Measurements from ENCODE around the gene C4orf54.

C4orf54 gene

DNA sequence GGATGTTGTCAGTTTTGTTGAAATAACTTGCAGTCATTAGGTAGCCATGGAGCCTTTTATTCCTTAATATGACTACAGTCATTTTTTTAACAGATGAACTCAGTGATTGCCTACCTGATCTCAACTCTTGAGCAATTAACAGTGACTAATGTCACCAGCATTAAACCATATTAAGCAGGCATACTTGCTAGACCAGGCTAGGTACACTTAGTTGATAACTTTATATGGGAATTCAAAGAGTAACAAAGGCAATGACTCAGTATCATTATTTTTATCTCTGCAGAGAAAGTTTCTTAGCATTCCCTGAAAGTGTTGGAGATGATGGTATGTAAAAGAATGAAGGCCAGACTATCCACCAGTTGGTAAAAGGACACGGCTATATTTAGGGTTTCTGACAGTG is at the start of gene C4orf54:
C4orf54 (minus strand) TSS at position 31 of the 400 bp plus-strand sequence. CDS start 3,180 bp downstream, outside the sequence.
- no peak for DNase-seq

DNA sequence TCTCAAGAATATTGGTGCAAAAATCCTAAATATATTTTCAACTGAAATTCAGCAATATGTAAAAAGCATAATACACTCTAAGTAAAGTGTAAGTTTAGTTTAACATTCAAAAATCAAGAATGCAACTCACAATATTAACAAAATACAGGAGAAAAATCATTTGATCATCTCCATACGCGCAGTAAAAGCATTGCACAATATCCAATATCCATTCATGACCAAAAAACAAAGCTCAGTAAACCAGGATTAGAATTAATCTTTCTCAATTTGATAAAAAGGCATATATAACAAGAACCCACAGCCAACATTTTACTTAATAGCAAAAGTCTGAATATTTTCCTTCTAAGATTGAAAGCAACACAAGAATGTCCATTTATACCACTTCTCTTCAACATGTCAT is 48.3 kb upstream of the C4orf54 start:
- no peak for DNase-seq

DNA sequence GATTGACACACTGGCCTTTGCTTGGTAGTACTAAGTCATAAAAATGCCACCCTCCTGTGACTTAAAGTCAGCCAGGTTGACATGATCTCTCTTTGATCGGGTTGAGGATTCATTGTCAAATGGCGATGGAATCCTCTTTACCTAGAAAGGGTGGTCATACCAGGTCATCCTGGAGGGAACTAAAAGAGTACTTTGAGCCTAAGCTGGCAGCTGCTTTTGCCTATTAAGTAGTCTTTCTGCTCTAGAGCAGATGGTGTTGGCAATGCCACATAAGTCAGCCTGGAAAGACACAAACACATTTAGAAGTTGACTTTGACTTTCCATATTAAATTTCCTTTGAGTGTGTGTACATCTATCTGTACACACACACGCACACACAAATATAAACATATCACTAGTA is 39.2 kb upstream of the C4orf54 start:
- DNase-seq = no peak

DNA sequence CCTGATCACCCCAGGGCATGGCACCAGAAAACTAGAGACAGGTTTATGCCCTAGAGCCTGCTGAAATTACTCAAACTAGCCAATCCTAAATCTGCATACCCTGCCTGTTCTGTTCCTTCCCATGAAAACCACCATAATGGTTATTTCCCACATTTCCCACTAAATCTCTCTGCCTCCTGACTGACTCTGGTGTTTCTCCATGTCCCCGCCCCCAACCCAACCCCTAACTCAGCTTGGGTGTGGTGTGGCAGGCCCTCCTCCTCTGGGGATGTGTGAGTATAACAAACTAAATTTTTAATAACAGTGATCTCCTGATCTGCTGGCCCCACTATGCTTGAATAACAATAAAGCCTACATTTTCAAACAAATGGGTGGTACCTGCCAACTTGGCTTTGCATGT is 35.5 kb upstream of the C4orf54 start:
- DNase-seq = no peak

DNA sequence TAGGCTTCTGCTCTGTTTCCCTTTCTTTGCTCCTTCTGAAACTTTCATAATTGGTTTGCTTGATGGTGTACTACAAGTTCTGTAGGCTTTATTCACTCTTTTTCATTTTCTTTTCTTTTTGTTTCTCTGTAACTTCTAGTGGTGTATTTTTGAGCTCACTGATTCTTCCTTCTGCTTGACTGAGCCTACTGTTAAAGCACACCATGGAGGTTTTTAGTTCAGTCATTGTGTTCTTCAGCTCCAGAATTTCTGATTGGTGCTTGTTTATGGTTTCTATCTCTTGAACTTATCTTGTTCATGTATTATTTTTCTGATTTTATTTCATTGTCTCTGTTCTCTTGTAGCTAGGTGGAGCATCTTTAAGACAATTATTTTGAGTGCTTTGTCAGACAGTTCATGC is 33.4 kb upstream of the C4orf54 start:
- DNase-seq = no peak

DNA sequence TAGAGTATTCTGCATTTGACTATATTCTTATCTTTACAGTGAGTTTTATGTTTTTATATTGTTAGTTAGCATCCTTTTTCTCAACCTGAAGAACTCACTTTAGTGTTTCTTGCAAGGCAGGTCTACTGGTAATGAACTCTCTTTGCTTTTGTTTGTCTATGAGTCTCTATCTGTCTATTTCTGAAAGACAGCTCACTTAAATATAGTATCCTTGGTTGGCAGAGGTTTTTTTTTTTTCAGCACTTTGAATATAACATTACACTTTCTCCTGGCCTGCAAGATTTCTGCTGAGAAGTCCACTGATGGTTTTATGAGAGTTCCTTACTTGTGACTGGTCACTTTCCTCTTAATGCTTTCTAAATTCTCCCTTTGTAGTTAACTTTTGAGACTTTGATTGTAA is 32.8 kb upstream of the C4orf54 start:
- DNase-seq = no peak

DNA sequence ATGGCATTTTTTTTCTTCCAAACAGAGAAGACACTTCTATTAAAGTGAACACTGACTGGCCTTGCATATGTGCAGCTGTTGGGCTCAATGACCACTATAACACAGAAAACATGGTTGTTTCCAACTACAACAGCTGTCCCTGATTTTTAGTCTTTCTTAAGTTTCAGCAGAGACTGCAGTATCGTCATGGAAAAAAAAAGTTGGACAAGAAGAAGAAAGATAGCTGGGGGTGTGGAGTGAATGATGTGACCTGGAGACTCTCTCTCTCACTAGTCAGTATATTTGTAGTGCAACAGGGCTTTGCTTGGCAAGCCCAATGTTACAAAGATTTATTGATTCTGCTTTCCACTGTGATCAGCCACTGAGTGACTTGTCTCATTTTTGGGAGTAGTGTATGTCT is 29.5 kb upstream of the C4orf54 start:
- DNase-seq = no peak

DNA sequence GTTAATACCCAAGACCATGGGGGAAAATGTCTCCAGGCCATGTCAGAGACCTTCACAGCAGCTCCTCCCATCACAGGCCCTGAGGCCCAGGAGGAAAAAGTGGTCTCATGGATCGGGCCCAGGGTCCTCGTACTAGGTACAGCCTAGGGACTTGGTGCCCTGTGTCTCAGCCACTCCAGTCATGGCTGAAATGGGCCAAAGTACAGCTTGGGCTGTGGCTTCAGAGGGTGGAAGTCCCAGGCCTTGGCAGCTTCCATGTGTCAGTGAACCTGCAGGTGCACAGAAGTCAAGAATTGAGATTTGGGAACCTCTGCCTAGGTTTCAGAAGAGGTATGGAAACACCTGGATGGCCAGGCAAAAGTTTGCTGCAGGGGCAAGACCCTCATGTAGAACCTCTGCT is 27.6 kb upstream of the C4orf54 start:
- DNase-seq = no peak

DNA sequence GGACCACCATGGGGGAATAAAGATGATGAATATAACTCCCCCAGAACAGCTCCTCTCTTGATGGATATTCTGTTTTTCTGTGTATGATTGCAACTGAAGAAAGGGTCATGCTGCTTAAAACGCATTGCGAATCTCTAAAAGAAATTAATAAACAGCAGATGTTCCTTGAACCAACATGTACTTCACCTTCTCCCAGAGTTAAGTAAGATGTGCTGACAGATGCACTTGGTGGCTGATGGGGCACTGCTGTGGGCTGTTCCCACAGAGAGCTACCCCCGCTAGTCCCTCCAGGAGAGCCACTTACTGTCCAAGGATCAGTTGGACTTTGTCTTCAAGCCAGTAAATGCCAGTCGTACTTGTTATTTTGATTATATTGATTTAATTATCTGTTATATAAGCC is 26.3 kb upstream of the C4orf54 start:
- no peak for DNase-seq

DNA sequence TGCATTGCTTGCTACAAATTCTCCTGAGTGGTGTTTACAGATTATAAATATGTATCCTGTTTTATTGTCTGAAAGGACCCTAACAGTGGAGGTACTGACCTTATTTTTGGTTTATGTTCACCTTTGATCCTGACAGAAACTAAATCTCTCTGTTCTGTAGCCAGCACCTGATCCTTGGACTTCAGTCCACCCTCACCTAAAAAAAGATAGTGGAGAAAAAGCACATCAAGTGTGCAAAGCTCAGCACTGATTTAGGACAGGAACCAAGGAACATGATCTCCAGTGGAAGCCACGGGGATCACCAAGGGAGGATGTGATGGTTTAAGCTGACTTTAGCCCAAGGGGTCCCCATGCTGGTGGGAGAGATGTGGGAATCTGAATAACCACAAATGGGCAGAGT is 22.3 kb upstream of the C4orf54 start:
- DNase-seq = no peak

DNA sequence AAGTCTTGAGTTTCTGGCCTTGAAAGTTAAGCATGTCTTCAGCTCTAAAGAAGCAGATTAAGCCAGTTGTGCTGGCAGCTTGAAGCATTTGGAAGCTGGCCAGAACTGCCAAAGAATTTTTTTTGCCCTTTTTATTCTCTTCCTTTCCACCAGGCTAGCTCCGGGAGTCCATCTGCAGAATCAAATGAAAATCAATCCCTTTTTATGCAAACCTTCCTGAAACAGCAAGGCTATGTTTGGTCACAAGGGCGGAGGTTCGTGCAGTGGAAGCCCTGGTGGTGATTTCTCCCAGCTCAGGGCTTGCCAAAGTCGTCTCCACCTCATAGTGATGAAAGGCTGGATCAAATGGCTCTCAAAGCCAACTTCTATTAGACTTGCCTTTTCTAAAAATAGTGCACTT is 21.6 kb upstream of the C4orf54 start:
- DNase-seq = no peak

DNA sequence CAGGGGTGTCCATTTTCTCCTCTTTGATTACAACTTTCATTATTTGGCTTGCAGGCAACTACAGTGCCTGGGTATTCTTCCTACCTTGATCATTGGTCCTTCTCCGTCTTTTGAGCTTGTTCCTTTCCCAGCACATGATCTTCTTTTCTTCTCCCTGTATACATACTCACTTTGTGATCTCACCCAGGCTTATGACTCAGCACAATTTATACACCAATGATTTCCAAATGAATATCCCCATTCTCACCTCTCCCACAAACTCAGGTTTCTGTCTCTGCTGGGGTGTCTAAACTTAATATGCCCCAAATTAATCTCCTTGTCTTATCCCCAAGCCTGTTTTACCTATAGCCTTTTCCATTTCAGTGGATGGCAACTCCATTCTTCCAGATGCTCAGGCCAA is 19.5 kb upstream of the C4orf54 start:
- DNase-seq = no peak

DNA sequence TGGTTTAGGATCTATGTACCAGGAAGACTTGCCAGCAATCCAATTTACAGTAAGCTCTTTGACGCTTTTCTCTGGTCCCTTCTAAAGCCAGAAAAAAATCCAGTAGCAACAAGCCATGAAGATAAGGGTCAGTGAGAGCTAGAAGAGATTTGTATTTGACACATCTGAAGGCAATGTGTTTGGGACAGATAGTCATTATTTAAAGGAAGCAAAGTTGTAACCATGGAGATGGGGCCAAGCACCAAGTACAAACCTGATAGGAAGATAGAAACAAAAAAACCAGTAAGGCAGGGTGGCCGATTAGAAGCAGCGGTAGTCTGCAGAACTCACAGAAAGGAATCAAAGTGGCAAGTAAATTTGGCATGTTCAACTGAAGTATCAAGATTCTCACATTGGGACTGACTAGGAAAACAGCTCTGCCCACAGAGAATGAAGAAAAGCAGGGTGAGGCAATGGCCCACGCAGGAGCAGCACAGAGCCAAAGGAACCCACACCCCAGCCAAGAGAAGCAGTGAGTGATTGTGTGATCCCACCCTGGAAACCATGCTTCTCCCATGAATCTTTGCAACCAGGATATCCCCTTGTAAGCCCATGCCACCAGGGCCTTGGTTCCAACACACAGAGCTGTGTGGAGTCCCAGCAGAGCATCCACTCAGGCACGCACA is 12.9 kb upstream of the C4orf54 start:
- no peak for DNase-seq

DNA sequence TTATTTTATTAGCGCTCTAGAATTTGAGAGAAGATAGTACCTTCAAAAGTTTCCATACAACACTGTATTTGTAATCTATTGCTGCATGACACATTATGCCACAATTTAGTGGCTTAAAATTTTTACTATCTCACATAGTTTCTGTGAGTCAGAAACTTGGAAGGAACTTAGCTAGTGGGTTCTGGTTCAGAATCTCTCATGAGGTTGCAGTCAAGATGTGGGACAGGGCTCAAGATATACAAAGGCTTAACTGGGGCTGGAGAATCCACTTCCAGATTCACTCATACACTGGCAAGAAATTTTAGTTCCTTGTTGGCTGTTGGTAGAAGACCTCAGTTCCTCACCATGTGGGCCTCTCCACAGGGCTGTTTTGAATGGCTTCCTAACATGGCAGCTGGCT is 11.5 kb upstream of the C4orf54 start:
- no peak for DNase-seq

DNA sequence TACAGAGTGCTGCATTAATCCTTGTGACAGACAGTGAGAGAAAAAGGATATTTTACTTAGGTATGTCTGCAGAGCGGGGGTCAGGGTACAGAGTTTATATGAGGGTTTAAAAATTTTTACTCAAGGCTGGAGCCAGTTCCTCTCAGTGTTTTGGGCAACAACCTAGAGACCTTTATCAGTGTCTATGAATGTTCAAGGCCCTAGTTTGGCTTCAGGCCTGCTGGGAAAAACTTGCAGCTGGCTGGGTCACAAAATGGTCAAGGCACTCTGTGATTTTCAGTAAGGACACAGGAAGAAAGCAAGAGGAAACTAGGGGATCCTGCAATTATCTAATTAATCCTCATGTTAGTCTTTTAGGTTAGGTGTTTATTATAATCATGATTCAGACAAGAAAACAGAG is 10.8 kb upstream of the C4orf54 start:
- DNase-seq = no peak

DNA sequence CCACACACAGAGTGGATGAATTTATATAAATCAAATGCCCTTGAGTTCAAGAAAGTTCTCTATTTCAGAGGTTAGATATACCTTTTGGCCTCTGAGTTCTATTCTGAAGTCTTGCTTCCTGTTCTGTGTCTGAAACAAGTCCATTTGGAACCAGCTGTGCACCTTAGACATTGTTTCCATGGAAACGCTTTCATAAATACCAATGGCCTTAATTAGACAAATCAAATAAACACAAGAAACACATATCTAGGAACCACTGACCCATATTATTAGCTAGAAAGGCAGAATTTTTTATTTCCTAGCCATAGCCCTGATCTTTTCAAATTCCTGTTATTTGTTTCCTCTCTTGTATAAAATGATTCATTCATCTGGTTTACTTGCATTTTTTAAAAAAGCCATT is 8.4 kb upstream of the C4orf54 start:
- no peak for DNase-seq

DNA sequence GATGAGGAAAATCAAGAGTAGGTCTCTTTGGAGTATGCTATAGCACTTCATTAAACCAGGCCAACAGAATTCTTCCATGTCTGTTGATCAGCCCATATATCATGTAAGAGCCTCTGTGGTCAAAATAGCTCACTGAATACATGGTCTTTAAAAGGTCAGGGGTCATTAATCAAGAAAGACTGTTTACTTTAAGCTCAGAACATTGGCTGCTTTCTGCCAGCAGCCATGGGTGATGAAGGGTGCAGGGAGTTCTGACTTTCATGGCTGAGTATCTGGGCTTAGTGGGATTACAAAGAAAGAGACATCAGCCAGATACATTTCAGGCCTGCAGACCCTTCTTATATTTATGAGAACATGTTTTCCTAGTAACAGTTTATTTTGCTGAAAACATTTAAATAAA is 7.1 kb upstream of the C4orf54 start:
- DNase-seq = no peak

DNA sequence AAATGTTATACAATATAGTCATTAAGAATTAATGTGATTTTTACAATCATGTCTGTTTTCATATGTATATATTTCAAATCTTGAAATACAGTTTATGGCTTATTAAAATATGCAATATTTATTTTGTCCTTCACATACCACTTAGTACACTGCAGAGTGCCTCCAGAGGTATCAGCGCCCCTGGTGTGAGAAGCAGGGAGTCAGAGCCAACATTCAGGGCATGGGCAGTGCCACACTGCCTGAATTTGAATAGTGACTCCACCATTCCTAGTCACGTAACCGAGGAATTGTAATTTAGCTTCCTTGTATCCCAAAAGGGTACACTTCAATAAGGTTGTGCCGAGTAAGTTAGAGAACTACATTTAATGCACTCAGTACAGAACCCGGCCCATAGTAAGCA is 4.3 kb upstream of the C4orf54 start:
- DNase-seq = no peak

DNA sequence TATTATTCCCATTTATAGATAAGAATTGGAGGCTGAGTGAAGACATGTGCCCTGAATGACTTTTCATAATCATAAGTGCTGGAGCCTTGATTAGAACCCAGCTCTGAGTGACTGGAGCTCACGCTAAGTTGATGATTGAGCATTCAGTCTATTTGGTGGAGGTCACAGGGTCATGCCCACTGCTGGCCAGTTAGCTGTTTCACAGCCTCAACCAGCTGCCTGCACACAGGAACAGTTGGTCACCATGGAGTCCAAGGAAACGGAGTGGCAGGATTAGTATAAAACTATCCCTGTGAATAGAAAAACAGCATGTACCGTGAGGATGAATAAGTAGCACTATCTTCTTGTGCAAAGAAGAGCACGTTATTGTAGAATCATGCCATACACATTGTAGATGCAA is 1.0 kb upstream of the C4orf54 start:
- DNase-seq = no peak

DNA sequence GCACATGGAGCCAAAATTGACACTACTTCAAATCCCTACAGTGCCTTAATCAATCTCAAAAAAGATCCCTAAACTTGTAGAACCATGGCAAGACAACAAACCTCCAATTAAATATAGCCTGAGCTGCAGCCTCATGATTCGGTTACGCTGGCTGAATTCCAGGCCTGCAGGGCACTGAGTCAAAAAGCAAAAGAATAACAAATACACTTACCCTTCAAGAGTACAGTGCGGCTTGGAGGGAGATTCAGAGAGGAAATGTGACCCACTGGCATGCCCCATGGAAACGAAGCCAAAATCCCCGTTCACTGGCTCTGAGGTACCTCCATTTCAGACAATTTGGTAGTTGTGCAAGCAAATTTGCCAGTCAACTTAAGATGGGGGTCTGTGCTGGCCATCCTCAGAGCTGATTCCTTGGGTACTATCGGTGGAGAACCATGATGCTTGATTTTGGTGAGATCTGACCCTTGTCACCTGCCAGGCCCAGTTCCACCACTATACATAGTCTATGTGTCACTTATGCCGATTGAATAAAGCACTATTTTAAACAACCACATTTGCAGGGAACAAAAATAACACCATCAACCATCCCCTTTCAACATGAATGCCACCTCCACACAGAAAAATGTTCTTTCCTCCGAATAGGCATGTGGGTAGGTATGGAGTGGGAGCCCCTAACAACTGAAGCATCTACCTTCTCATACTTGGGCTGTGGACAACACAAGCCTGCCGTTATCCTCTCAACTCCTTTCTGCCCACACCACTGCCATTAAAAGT is 2.1 kb downstream of the C4orf54 start:
- no peak for DNase-seq

DNA sequence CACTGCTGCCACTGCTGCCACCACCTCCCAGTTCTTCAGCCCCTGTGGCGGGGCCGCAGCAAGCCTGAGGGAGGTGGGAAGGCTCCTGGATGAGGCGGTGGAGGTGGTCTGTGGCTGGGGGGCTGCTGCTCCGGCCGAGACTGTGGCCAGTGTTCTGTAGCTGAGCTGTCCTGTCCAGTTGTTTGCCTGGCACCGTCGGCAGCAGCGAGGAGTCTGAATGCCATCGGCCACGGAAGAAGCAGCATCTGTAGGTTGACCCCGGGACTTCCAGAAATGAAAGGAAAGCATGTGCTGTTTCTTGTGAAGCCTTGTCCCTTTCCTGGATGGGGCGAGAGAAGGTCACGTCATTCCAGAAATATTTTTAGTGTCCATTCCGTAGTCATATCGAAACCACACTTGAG is 3.3 kb downstream of the C4orf54 start:
- DNase-seq = no peak

DNA sequence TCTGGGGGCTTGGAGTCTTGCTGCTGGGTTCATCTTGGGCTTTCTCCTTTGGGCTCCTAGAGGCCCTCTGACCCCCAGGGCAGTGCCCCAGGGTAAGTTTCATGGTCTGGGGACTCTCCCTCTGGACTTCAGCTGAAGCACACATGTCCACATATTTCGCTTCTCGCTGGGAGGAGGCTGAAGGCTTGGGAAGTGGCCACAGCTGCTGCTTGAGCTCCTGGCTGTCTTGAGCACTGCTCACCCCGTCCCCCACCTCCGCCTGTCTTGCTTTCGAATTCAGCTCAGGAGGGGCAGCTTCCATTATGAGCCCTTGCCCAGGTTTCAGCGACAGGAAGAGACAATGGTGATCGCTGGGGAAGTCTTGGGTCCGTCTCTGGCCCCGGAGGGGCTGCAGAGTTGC is 3.7 kb downstream of the C4orf54 start:
- no peak for DNase-seq

DNA sequence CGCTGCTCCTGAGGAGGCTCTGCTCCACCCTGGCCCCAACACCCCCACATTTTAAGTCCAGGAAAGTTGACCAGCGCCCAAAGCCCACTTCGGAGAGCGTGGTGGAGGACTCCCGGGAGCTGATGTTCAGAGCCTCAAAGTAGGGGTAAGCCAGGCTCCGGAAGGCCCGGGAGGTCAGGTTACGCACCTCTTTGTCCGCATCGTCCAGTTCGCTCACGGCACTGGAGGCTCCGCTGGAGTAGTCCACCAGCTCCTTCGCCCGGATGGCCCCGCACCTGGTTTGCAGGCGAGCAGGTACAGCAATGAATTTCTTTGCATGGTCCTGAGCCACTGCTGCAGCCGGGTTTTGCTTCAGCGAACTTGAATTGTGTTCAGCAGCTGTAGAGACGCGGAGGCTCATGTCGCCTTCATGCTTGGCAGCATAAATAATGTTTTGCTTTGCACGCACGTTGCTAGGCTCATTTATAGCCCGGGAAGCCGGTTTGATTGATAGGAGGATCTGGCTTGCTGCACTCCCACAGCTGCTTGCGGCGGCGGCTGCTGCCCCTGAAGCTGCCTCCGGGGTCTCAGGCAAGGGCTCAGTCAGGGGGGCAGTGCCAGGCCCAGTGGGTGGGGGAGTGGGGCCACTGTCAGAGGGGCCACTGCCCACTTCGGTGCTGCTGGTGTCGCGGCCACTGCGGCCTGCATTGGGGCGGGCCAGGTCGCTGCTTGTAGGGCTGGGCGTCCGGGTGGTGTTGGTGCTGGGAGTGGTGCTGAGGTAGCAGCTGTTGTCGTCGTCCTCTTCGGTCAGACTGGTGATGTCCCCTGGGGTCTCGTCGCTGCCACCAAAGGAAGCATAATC is 4.8 kb downstream of the C4orf54 start:
- DNase-seq = no peak

Data from suppressor macrophage treated with lipopolysaccharide for 1 hour (primary cell).